H9 (cell line): ENCODE data around the gene ARAP1. TPM values are rescaled to one million over a fixed set of nuclear protein-coding genes. Genes with fewer than 3 reads are reported as not detected.

Source experiments
- DNase-seq: peaks from one replicate; pipeline ENCODE4 v3.0.0-alpha.2; 2017
- H2AFZ ChIP-seq: one replicate; pipeline ENCODE4 v1.6.1; 2013; ENCODE audit warnings: mild to moderate bottlenecking, low read length, control low read depth, moderate library complexity
- H2AK5ac ChIP-seq: 2 replicates; pipeline ENCODE4 v1.6.1; 2013; ENCODE audit warnings: low read length, control low read depth, mixed read lengths; ENCODE audit not compliant: insufficient read length
- H2BK120ac ChIP-seq: one replicate; pipeline ENCODE4 v1.6.1; 2013; ENCODE audit warnings: low read depth, mild to moderate bottlenecking, low read length, control low read depth, inconsistent platforms; ENCODE audit not compliant: poor library complexity, severe bottlenecking
- H2BK12ac ChIP-seq: 2 replicates; pipeline ENCODE4 v1.6.1; 2013; ENCODE audit warnings: low read length, control low read depth, mixed read lengths, low read depth; ENCODE audit not compliant: insufficient read length
- H2BK15ac ChIP-seq: 2 replicates; pipeline ENCODE4 v1.6.1; 2013; ENCODE audit warnings: low read depth, low read length, control low read depth
- H2BK20ac ChIP-seq: one replicate; pipeline ENCODE4 v1.6.1; 2013; ENCODE audit warnings: low read depth, mild to moderate bottlenecking, low read length, control low read depth, inconsistent platforms; ENCODE audit not compliant: poor library complexity, severe bottlenecking
- H2BK5ac ChIP-seq: 2 replicates; pipeline ENCODE4 v1.6.1; 2013; ENCODE audit warnings: low read length, control low read depth, mixed read lengths; ENCODE audit not compliant: insufficient read length
- H3K14ac ChIP-seq: 2 replicates; pipeline ENCODE4 v1.6.1; 2013; ENCODE audit warnings: low read length, control low read depth; ENCODE audit not compliant: insufficient read depth
- H3K18ac ChIP-seq: 2 replicates; pipeline ENCODE4 v1.6.1; 2013; ENCODE audit warnings: low read depth, mild to moderate bottlenecking, mixed read lengths, low read length, control low read depth; ENCODE audit not compliant: insufficient read length
- H3K23ac ChIP-seq: 2 replicates; pipeline ENCODE4 v1.6.1; 2013; ENCODE audit warnings: low read length, control low read depth, mixed read lengths, low read depth; ENCODE audit not compliant: insufficient read length
- H3K23me2 ChIP-seq: 2 replicates; pipeline ENCODE4 v1.6.1; 2013; ENCODE audit warnings: low read depth, mild to moderate bottlenecking, mixed read lengths, low read length, control low read depth; ENCODE audit not compliant: insufficient read length, poor library complexity, severe bottlenecking
- H3K27ac ChIP-seq: 2 replicates; pipeline ENCODE4 v1.5.1; 2013; ENCODE audit warnings: low read length, control low read depth, mixed read lengths, low read depth; ENCODE audit not compliant: insufficient read length
- H3K27me3 ChIP-seq: 2 replicates; pipeline ENCODE4 v1.6.1; 2013; ENCODE audit warnings: low read length, control low read depth, inconsistent platforms; ENCODE audit not compliant: insufficient read depth
- H3K4ac ChIP-seq: 2 replicates; pipeline ENCODE4 v1.6.1; 2013; ENCODE audit warnings: low read depth, mild to moderate bottlenecking, control low read depth, inconsistent platforms, low read length, moderate library complexity
- H3K4me1 ChIP-seq: 2 replicates; pipeline ENCODE4 v1.6.1; 2013; ENCODE audit warnings: low read length, control low read depth, inconsistent platforms; ENCODE audit not compliant: insufficient read depth
- H3K4me2 ChIP-seq: 2 replicates; pipeline ENCODE4 v1.6.1; 2013; ENCODE audit warnings: low read length, control low read depth, mixed read lengths; ENCODE audit not compliant: insufficient read length, insufficient read depth
- H3K56ac ChIP-seq: 2 replicates; pipeline ENCODE4 v1.6.1; 2013; ENCODE audit warnings: low read depth, mild to moderate bottlenecking, mixed read lengths, low read length, control low read depth; ENCODE audit not compliant: insufficient read length
- H3K79me1 ChIP-seq: 2 replicates; pipeline ENCODE4 v1.6.1; 2013; ENCODE audit warnings: low read depth, mild to moderate bottlenecking, moderate library complexity, low read length, control low read depth, inconsistent platforms; ENCODE audit not compliant: insufficient read depth, poor library complexity, severe bottlenecking
- H3K79me2 ChIP-seq: 2 replicates; pipeline ENCODE4 v1.6.1; 2013; ENCODE audit warnings: low read length, control low read depth, inconsistent platforms; ENCODE audit not compliant: insufficient read depth
- H3K9ac ChIP-seq: 2 replicates; pipeline ENCODE4 v1.6.1; 2013; ENCODE audit warnings: low read length, control low read depth, mixed read lengths; ENCODE audit not compliant: insufficient read length; ENCODE audit errors: extremely low read depth
- H3K9me3 ChIP-seq: one replicate; pipeline ENCODE4 v1.6.1; 2013; ENCODE audit warnings: low read depth, low read length, inconsistent platforms; ENCODE audit not compliant: control insufficient read depth
- H3T11ph ChIP-seq: one replicate; pipeline ENCODE4 v1.6.1; 2013; ENCODE audit warnings: mild to moderate bottlenecking, low read length, control low read depth, inconsistent platforms
- H4K20me1 ChIP-seq: one replicate; pipeline ENCODE4 v1.6.1; 2013; ENCODE audit not compliant: control insufficient read depth, insufficient read length, insufficient read depth
- H4K5ac ChIP-seq: 2 replicates; pipeline ENCODE4 v1.6.1; 2013; ENCODE audit warnings: low read depth, mild to moderate bottlenecking, mixed read lengths, low read length, control low read depth; ENCODE audit not compliant: insufficient read length
- H4K8ac ChIP-seq: replicated peaks from 2 replicates; pipeline ENCODE4 v1.6.1; 2013; ENCODE audit warnings: low read length, control low read depth, mixed read lengths, low read depth; ENCODE audit not compliant: insufficient read length
- H4K91ac ChIP-seq: 2 replicates; pipeline ENCODE4 v1.6.1; 2013; ENCODE audit warnings: low read depth, mild to moderate bottlenecking, moderate library complexity, mixed read lengths, low read length, control low read depth; ENCODE audit not compliant: insufficient read length
- H3K27ac Mint-ChIP-seq, 3 experiments: 2 replicates in 2 of 3; 3 replicates in 1 of 3; pipeline ENCODE4 v1.8.0; 2020 to 2021; ENCODE audit warnings: mixed read lengths in 3 of 3, mild to moderate bottlenecking in 1 of 3, moderate library complexity in 1 of 3
- H3K27me3 Mint-ChIP-seq: 2 replicates; pipeline ENCODE4 v1.8.0; 2021; ENCODE audit warnings: low read depth, mild to moderate bottlenecking, moderate library complexity, mixed read lengths
- H3K36me3 Mint-ChIP-seq, 3 experiments: 2 replicates in 2 of 3; 3 replicates in 1 of 3; pipeline ENCODE4 v1.8.0; 2020 to 2021; ENCODE audit warnings: low read depth in 3 of 3, mixed read lengths in 3 of 3; ENCODE audit not compliant: insufficient read depth in 1 of 3
- H3K4me1 Mint-ChIP-seq, 2 experiments: 2 replicates each; pipeline ENCODE4 v1.8.0; 2020; ENCODE audit warnings: mixed read lengths in 2 of 2
- H3K4me3 Mint-ChIP-seq, 2 experiments: 2 replicates in 1 of 2; 3 replicates in 1 of 2; pipeline ENCODE4 v1.8.0; 2020 to 2021; ENCODE audit warnings: mild to moderate bottlenecking in 2 of 2, mixed read lengths in 2 of 2, moderate library complexity in 1 of 2
- H3K9me3 Mint-ChIP-seq, 2 experiments: 2 replicates in 1 of 2; 3 replicates in 1 of 2; pipeline ENCODE4 v1.8.0; 2020; ENCODE audit warnings: mild to moderate bottlenecking in 2 of 2, mixed read lengths in 2 of 2, moderate library complexity in 1 of 2
- CTCF ChIP-seq: fragments of 200-600 bp; sonication (generic); conservative IDR thresholded peaks from 3 replicates; pipeline ENCODE4 v1.8.0; 2021; ENCODE audit warnings: antibody characterized with exemption, mild to moderate bottlenecking
- WGBS: extraction: QIAGEN DNeasy Blood & Tissue Kit; methylation state at CpG from one replicate; pipeline ENCODE4 v1.1.7; 2013; ENCODE audit warnings: missing lambda C conversion rate, low lambda C conversion rate, mixed read lengths; ENCODE audit not compliant: insufficient read length; ENCODE audit errors: extremely low coverage; 5-methylcytosine and 5-hydroxymethylcytosine counted together
- total RNA-seq: library from RNA; stranded (reverse); gene quantifications from 2 replicates; pipeline ENCODE4 v1.2.1, GENCODE V29; 2021

The ARAP1 gene
- total RNA-seq, 1 experiment from 2014 or later, result 59.4 TPM

GRCh38 chr11:72642884-72643522, 109.2 kb downstream of the ARAP1 start:
- H3K9me3 ChIP-seq, result no peaks in the 10 kb centered on the region
- H2BK120ac ChIP-seq, result no peak overlapping the region
- H3K56ac ChIP-seq, result no peak overlapping the region
- Mint-ChIP-seq H3K27ac (no peak overlapping the region), H3K4me3 (peak overlapping the region; percentile 64 to 78), H3K36me3 (no peaks in the 10 kb centered on the region), H3K9me3 (no peaks in the 10 kb centered on the region), H3K4me1 (no peaks in the 10 kb centered on the region; a peak in 1 of 4 replicates), H3K27me3 (peaks cover 30% of the 10 kb centered on the region)
- no peak overlapping the region for H4K5ac ChIP-seq
- no peak overlapping the region for H2AFZ ChIP-seq
- no peak overlapping the region for H2BK20ac ChIP-seq
- no peak overlapping the region for H4K8ac ChIP-seq
- H3K27me3 ChIP-seq, result peaks cover 23% of the 10 kb centered on the region; the same call in 1 of the 2 replicates
- no peaks in the 10 kb centered on the region for H3K4me1 ChIP-seq
- no peak overlapping the region for H3T11ph ChIP-seq
- H3K4me2 ChIP-seq, result peak overlapping the region; percentile 46
- H4K20me1 ChIP-seq, result no peaks in the 10 kb centered on the region
- no peaks in the 10 kb centered on the region for H3K79me2 ChIP-seq
- H2BK15ac ChIP-seq, result no peak overlapping the region
- H3K79me1 ChIP-seq, result no peaks in the 10 kb centered on the region
- H3K23me2 ChIP-seq, result peaks cover 11% of the 10 kb centered on the region
- no peak overlapping the region for H2AK5ac ChIP-seq
- no CpG with 5 or more reads among the region's 59 CpGs for WGBS
- no peak overlapping the region for H2BK5ac ChIP-seq
- H3K27ac ChIP-seq, result no peak overlapping the region
- peak overlapping the region; percentile 35 for H3K18ac ChIP-seq
- H3K23ac ChIP-seq, result no peak overlapping the region
- TF ChIP-seq CTCF, result peak; percentile 99
- no peak overlapping the region for H3K4ac ChIP-seq
- peak overlapping the region; percentile 74; the same call in 1 of the 2 replicates for H3K14ac ChIP-seq
- no peak overlapping the region for H2BK12ac ChIP-seq
- no peak overlapping the region for H4K91ac ChIP-seq
- DNase-seq, result peak; percentile 79
- no peak overlapping the region for H3K9ac ChIP-seq
